Esophagus squamous epithelium (tissue), 4 donors: ENCODE measurements around the gene PTPRN2.

Experiments
- CTCF ChIP-seq, 6 experiments: fragments of 450-650 bp in 4 of 6; fragments of 200-600 bp in 2 of 6; sonication (generic) in 2 of 6; IDR thresholded peaks; one replicate each; pipeline ENCODE4 v1.5.1; 2016 to 2019; ENCODE audit warnings: antibody characterized with exemption in 6 of 6, mild to moderate bottlenecking in 4 of 6, moderate library complexity in 4 of 6
- POLR2A ChIP-seq, 4 donors: fragments of 450-650 bp; IDR thresholded peaks; one replicate each; pipeline ENCODE4 v1.6.1; 2017; ENCODE audit warnings: antibody characterized with exemption in 4 of 4, mild to moderate bottlenecking in 4 of 4, moderate library complexity in 3 of 4

DNA sequence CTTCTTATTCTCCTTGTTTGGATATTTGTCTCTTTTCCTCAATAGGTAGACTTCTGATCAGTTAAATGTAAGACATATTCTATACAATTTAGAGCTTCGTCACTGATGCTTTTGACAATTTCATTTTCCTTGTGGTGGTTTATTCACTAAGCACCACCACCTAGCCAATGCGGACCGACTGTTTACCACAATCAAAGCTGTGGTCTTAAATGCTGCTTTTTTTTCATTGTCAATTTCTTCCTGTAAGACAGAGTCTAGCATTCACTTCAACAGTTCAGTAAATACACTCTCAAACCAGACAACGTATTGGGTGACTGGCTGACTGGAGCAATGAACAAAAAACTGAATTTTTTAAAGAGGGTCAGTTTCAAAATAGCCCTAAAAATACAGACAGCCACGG lies 1011.8 kb downstream of the PTPRN2 start:
- TF ChIP-seq CTCF (IDR thresholded peaks at IDR 0.05) = no peak
- TF ChIP-seq POLR2A (IDR thresholded peaks at IDR 0.05) = no peak
